G401.6 (cell line): Measurements from ENCODE around the gene DMRTC1B.
"Not testable (repeated sequence)": the region's sequence is repeated elsewhere in the genome, so short reads cannot be mapped to it uniquely, and the experiment has no call there.

Source experiments
- FAIRE-seq: peaks from 2 replicates; lab custom pipeline; 2012; peaks lifted over from hg19 to GRCh38; lab: Jason Lieb, UNC

DMRTC1B gene

GRCh38 chrX:72776653-72777466, at the start of gene DMRTC1B:
Gene DMRTC1B (plus strand): TSS chrX:72776890. CDS start chrX:72845136, 68,246 bp downstream.
- FAIRE-seq: peak; percentile 53

GRCh38 chrX:72727846-72728245, 48.8 kb upstream of the DMRTC1B start:
- FAIRE-seq: no peak

GRCh38 chrX:72733636-72734035, 43.1 kb upstream of the DMRTC1B start:
- not testable (repeated sequence) for FAIRE-seq

- FAIRE-seq: no peak
These were observed 41.1 kb upstream of the DMRTC1B start for GRCh38 chrX:72735561-72735960.

GRCh38 chrX:72745546-72745945, 31.1 kb upstream of the DMRTC1B start:
- FAIRE-seq: peak; percentile 23

- FAIRE-seq: not testable (repeated sequence)
These were observed 28.1 kb upstream of the DMRTC1B start for GRCh38 chrX:72748545-72748944.

GRCh38 chrX:72760454-72760853, 16.2 kb upstream of the DMRTC1B start:
- not testable (repeated sequence) for FAIRE-seq

- FAIRE-seq: not testable (repeated sequence)
These were observed 739 bp downstream of the DMRTC1B start for GRCh38 chrX:72777467-72777790.

- not testable (repeated sequence) for FAIRE-seq
These were observed 1.5 kb downstream of the DMRTC1B start for GRCh38 chrX:72778146-72778545.

GRCh38 chrX:72782560-72782959, 5.9 kb downstream of the DMRTC1B start, which contains the start of gene FAM236B:
Gene FAM236B (minus strand): TSS chrX:72782660. CDS start chrX:72782560, 100 bp downstream.
- FAIRE-seq: not testable (repeated sequence)

GRCh38 chrX:72783365-72783936, 6.8 kb downstream of the DMRTC1B start:
- not testable (repeated sequence) for FAIRE-seq

- not testable (repeated sequence) for FAIRE-seq
These were observed 7.3 kb downstream of the DMRTC1B start for GRCh38 chrX:72783964-72784363.

- FAIRE-seq: not testable (repeated sequence)
These were observed 11.5 kb downstream of the DMRTC1B start for GRCh38 chrX:72788142-72788541.

GRCh38 chrX:72790390-72790789, 13.7 kb downstream of the DMRTC1B start:
- FAIRE-seq: not testable (repeated sequence)

- not testable (repeated sequence) for FAIRE-seq
These were observed 31.4 kb downstream of the DMRTC1B start, which contains the start of gene FAM236D for GRCh38 chrX:72808110-72808509. Gene FAM236D (minus strand): TSS chrX:72808210. CDS start chrX:72808110, 100 bp downstream.

GRCh38 chrX:72830701-72831100, 54.0 kb downstream of the DMRTC1B start:
- not testable (repeated sequence) for FAIRE-seq

- FAIRE-seq: not testable (repeated sequence)
These were observed 60.8 kb downstream of the DMRTC1B start for GRCh38 chrX:72837532-72837931.

- FAIRE-seq: not testable (repeated sequence)
These were observed 106.2 kb downstream of the DMRTC1B start for GRCh38 chrX:72882898-72883297.

- FAIRE-seq: not testable (repeated sequence)
These were observed 113.0 kb downstream of the DMRTC1B start for GRCh38 chrX:72889740-72890139.
